KOPT-K1 (cell line): ENCODE results near the gene MAGI1.

Source experiments
- H3K27ac ChIP-seq: fragments of 200-600 bp; sonication (generic); 2 replicates; pipeline ENCODE4 v1.5.1; 2016; ENCODE audit warnings: antibody characterized with exemption, mild to moderate bottlenecking, low read depth, low read length; ENCODE audit not compliant: poor library complexity, severe bottlenecking
- H3K36me3 ChIP-seq: fragments of 200-600 bp; sonication (generic); 2 replicates; pipeline ENCODE4 v1.5.1; 2017; ENCODE audit warnings: antibody characterized with exemption, mild to moderate bottlenecking, low read length, moderate library complexity; ENCODE audit not compliant: insufficient read depth
- H3K9me3 ChIP-seq: fragments of 200-600 bp; sonication (generic); 2 replicates; pipeline ENCODE4 v1.5.1; 2017; ENCODE audit warnings: antibody characterized with exemption, low read length, mild to moderate bottlenecking; ENCODE audit not compliant: insufficient read depth, poor library complexity, severe bottlenecking

The MAGI1 gene

GRCh38 chr3:65354880-65355279, 683.8 kb downstream of the MAGI1 start:
- Histone ChIP-seq H3K9me3 (no peaks in the 10 kb centered on the region), H3K27ac (no peak overlapping the region), H3K36me3 (no peaks in the 10 kb centered on the region)

- Histone ChIP-seq H3K36me3 (no peaks in the 10 kb centered on the region), H3K9me3 (no peaks in the 10 kb centered on the region), H3K27ac (no peak overlapping the region)
Measured at GRCh38 chr3:65352951-65353350, 685.8 kb downstream of the MAGI1 start.

GRCh38 chr3:65351753-65352152, 687.0 kb downstream of the MAGI1 start:
- no peaks in the 10 kb centered on the region for H3K36me3 ChIP-seq
- no peak overlapping the region for H3K27ac ChIP-seq
- no peaks in the 10 kb centered on the region for H3K9me3 ChIP-seq

DNA sequence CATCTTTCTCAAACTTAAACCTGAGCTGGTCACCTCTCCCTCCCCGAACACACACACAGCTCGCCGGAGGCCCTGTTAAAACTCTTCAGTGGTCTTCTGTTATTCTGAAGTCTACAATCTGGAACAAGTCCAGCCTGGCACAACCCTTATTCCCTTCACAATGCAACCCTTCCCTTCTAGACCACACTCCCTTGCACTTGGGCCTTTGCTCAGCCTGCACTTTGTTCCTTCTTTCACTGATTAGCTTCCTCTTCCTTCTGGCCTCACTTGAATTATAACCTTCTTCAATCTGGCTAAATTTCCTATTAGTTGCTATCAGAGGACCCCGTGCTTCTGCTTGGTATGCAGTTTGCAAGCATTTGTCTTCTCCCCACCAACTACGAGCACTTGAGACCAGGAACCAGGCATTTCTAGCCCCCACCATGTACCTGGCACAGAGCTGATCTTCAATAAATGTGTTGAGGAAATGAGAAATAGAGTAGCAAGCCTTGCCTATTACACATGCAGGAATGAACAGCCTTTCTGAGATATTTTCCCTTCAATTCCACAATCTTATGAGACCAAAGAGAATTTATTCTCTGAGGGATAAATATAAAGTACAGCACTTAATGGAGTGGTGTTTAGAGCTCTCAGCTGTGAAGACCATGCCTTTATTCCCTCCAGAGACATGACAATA, 687.8 kb downstream of the MAGI1 start:
- no peak overlapping the region for H3K27ac ChIP-seq
- no peaks in the 10 kb centered on the region for H3K36me3 ChIP-seq
- no peaks in the 10 kb centered on the region for H3K9me3 ChIP-seq

GRCh38 chr3:65348398-65348995, 690.2 kb downstream of the MAGI1 start:
- no peaks in the 10 kb centered on the region for H3K36me3 ChIP-seq
- no peak overlapping the region for H3K27ac ChIP-seq
- no peaks in the 10 kb centered on the region for H3K9me3 ChIP-seq

GRCh38 chr3:65347166-65347565, 691.6 kb downstream of the MAGI1 start:
- H3K27ac ChIP-seq = no peak overlapping the region
- H3K9me3 ChIP-seq = no peaks in the 10 kb centered on the region
- H3K36me3 ChIP-seq = no peaks in the 10 kb centered on the region

- Histone ChIP-seq H3K27ac (no peak overlapping the region), H3K36me3 (no peaks in the 10 kb centered on the region), H3K9me3 (no peaks in the 10 kb centered on the region)
Measured at GRCh38 chr3:65344846-65345245, 693.9 kb downstream of the MAGI1 start.

DNA sequence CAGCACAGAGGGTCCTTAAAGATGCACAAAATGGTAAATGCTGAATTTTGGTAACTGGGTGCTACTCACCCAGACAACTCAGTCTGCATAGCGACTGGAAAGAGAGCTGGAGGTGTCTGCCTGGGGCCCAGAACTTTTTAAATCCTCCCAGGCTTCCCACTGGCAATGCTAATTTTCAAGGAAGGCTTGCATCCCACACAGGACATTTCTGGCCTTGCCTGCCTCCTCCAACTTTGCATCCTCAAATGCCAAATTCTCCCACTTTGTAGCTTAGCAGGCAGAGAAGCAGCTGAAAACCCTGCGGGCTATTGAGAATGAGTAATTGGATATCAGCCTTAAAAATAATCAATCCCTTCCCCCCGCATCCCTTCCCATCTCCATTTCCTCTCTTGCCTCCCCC, 694.3 kb downstream of the MAGI1 start:
- H3K27ac ChIP-seq = no peak overlapping the region
- no peaks in the 10 kb centered on the region for H3K9me3 ChIP-seq
- no peaks in the 10 kb centered on the region for H3K36me3 ChIP-seq

GRCh38 chr3:65343736-65344135, 695.0 kb downstream of the MAGI1 start:
- no peaks in the 10 kb centered on the region for H3K9me3 ChIP-seq
- no peak overlapping the region for H3K27ac ChIP-seq
- no peaks in the 10 kb centered on the region for H3K36me3 ChIP-seq

DNA sequence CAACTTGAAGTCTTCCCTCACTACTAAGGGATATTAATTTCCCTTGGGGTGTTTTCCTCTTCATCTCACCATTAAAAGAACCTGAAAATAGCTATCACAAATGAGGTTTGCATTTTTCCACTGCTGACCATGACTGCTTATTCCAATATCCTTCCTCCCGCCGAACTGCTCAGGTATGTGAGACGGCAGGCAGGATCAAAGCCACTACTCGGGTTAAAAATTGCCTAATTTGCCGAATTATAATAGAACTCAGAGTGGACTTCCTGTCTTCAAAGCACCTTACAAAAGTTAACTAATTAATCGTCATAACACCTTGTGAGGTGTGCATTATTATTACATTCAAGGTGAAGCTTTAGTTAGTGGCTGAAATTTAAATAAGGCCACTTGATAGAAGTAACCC, 695.7 kb downstream of the MAGI1 start:
- Histone ChIP-seq H3K27ac (no peak overlapping the region), H3K9me3 (no peaks in the 10 kb centered on the region), H3K36me3 (no peaks in the 10 kb centered on the region)

DNA sequence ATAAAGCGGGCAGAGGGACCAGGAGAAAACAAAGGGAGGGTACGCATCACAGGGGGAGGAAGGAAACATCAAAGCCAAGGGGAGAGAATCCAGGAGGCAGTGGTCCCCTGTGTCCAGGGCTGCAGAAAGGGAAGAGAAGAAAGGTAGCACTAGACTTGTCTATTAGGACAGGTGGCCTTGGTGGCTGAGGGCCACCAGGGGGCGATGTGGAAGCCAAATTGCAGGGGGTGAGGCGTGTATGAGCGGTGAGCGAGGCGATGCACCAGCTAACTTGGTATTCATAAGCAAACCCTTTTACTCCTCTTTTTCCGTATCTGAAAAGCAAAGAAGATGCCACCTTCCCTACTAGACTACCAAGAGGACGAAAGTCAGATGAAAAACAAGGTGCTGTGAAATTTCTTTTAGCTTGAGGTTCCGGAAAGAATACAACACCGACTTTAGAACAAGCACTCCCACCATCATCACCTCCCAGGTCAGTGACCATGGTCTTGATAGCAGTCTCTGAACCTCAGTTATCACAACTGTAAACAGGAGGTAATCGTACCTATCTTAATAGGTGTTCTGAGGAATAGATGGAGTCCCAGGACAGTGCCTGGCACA, 696.5 kb downstream of the MAGI1 start:
- Histone ChIP-seq H3K36me3 (no peaks in the 10 kb centered on the region), H3K27ac (no peak overlapping the region), H3K9me3 (no peaks in the 10 kb centered on the region)

- no peaks in the 10 kb centered on the region for H3K36me3 ChIP-seq
- no peak overlapping the region for H3K27ac ChIP-seq
- H3K9me3 ChIP-seq = no peaks in the 10 kb centered on the region
Measured at GRCh38 chr3:65339192-65339740, 699.5 kb downstream of the MAGI1 start.

- no peak overlapping the region for H3K27ac ChIP-seq
- H3K36me3 ChIP-seq = no peaks in the 10 kb centered on the region
Measured at GRCh38 chr3:65338571-65338970, 700.1 kb downstream of the MAGI1 start.

DNA sequence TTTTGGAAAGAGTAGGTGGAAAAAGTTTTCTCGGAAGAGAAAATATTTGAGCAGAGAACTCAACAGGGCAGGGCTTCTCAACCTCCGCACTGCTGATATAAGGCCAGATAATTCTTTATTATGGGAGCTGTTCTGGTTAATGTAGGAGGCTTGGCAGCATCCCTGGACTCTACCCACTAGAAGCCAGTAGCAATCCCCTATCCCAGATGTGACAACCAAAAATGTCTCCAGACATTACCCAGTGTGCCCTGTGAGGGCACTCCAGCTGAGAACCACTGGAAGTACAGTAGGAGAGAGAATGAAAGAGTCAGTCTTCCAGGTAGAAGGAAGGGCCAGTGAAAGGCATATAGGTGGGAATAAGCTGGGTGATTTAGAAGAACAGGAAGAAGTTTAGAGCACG, 703.1 kb downstream of the MAGI1 start:
- H3K36me3 ChIP-seq = no peaks in the 10 kb centered on the region
- H3K9me3 ChIP-seq = no peaks in the 10 kb centered on the region
- no peak overlapping the region for H3K27ac ChIP-seq

More at GRCh38 chr3:65338571-65338970, 700.1 kb downstream of the MAGI1 start:
- H3K9me3 ChIP-seq = no peaks in the 10 kb centered on the region

- H3K27ac ChIP-seq = no peak overlapping the region
- H3K36me3 ChIP-seq = no peaks in the 10 kb centered on the region
- no peaks in the 10 kb centered on the region for H3K9me3 ChIP-seq
Measured at GRCh38 chr3:65334045-65334665, 704.6 kb downstream of the MAGI1 start.
